Breast epithelium (tissue), 3 donors: ENCODE results near the gene SSH2.

Source experiments
- CTCF ChIP-seq, 3 donors: fragments of 450-650 bp; IDR thresholded peaks; one replicate each; pipeline ENCODE4 v1.5.1; 2016 to 2017; ENCODE audit warnings: antibody characterized with exemption in 3 of 3, mild to moderate bottlenecking in 3 of 3, moderate library complexity in 3 of 3
- POLR2A ChIP-seq: fragments of 450-650 bp; IDR thresholded peaks from one replicate; pipeline ENCODE4 v1.6.1; 2016; ENCODE audit warnings: antibody characterized with exemption, mild to moderate bottlenecking, moderate library complexity
- POLR2AphosphoS5 ChIP-seq, 3 donors: sonication (generic); formaldehyde crosslinking; IDR thresholded peaks; one replicate each; pipeline ENCODE4 v1.6.1; 2017; ENCODE audit warnings: antibody characterized with exemption in 3 of 3

GRCh38 chr17:29731589-29731929, 198.5 kb downstream of the SSH2 start:
- no peak for TF ChIP-seq CTCF (IDR thresholded peaks at IDR 0.05)
- TF ChIP-seq POLR2AphosphoS5 (IDR thresholded peaks at IDR 0.05): no peak
- no peak for TF ChIP-seq POLR2A
